GM12891 (cell line): Measurements from ENCODE around the gene BICD1.

Experiments used
- PAX5 ChIP-seq: IDR thresholded peaks from 2 replicates; pipeline ENCODE4 v1.6.1; 2011; ENCODE audit warnings: low read length, moderate library complexity, mild to moderate bottlenecking; ENCODE audit not compliant: insufficient read depth, severe bottlenecking
- POLR2A ChIP-seq: IDR thresholded peaks from 2 replicates; pipeline ENCODE4 v1.6.1; 2011; ENCODE audit warnings: low read depth, low read length, control low read depth
- POLR2AphosphoS5 ChIP-seq: IDR thresholded peaks from 2 replicates; pipeline ENCODE4 v1.6.1; 2011; ENCODE audit warnings: low read depth, low read length, control low read depth
- POU2F2 ChIP-seq: IDR thresholded peaks from 2 replicates; pipeline ENCODE4 v1.6.1; 2011; ENCODE audit warnings: low read depth, mild to moderate bottlenecking, control low read depth, low read length, moderate library complexity
- SPI1 ChIP-seq: IDR thresholded peaks from 2 replicates; pipeline ENCODE4 v1.6.1; 2011; ENCODE audit warnings: low read depth, low read length, control low read depth
- TAF1 ChIP-seq: IDR thresholded peaks from 2 replicates; pipeline ENCODE4 v1.6.1; 2011; ENCODE audit warnings: low read depth, low read length, control low read depth

- TF ChIP-seq POLR2AphosphoS5 (no peak), POLR2A (no peak), TAF1 (no peak), PAX5 (no peak), POU2F2 (no peak), SPI1 (no peak)
Observed at GRCh38 chr12:32229971-32230612, 123.4 kb downstream of the BICD1 start.
